ENCODE data around the gene PPM1J. TPM values are rescaled to one million over a fixed set of nuclear protein-coding genes. Genes with fewer than 3 reads are reported as not detected.
"Not testable (repeated sequence)": the region's sequence is repeated elsewhere in the genome, so short reads cannot be mapped to it uniquely, and the experiment has no call there.

Gene PPM1J, protein sequence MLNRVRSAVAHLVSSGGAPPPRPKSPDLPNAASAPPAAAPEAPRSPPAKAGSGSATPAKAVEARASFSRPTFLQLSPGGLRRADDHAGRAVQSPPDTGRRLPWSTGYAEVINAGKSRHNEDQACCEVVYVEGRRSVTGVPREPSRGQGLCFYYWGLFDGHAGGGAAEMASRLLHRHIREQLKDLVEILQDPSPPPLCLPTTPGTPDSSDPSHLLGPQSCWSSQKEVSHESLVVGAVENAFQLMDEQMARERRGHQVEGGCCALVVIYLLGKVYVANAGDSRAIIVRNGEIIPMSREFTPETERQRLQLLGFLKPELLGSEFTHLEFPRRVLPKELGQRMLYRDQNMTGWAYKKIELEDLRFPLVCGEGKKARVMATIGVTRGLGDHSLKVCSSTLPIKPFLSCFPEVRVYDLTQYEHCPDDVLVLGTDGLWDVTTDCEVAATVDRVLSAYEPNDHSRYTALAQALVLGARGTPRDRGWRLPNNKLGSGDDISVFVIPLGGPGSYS
- polyA plus RNA-seq (2013, experiment 1 of 2; ENCODE audit: insufficient read length), result 1.6 TPM
- polyA plus RNA-seq (2013, experiment 2 of 2; ENCODE audit: insufficient read length), result 2.0 TPM

DNA sequence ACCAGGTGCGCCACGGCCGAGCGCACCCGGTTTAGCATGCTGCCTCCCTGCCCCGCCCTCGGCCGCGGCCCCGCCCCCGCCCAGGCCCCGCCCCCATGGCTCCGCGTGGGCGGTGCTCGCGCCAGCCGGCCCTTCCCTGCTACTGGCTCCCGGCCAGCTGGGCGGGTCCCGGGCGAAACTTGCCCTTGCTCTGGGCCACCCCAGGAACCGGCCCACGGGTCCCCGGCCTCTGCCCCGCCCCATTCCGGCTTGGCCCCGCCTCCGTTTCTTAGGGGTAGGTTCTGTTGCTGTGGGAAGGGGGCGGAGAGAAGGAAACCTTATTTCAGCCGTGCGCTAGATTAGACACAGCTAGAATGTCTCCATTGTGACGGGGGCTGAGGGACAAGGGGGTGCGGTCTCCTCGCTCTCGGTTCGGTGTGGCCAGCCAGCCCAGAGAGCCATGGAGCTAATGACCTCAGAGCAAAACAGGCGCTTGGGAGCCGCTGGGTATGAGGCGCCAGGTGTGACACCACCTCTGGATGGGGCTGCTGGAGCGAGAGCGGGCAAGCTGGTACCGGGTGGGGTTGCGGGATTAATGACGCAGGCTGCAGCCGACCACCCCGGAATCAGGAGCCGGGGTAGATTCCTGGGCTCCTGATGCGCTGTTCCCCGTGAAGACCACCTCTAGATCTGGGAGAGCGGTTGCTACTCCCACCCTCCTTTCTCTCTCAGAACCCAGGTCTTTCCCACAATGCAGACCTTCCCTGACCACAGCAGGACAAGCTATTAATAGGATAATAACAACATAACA, at the start of gene PPM1J:
Gene PPM1J, minus strand, starts transcription at position 69 of the 790 bp plus-strand sequence. Its CDS starts 31 bp downstream, at position 38.
- DNase-seq, result peak; percentile 93

DNA sequence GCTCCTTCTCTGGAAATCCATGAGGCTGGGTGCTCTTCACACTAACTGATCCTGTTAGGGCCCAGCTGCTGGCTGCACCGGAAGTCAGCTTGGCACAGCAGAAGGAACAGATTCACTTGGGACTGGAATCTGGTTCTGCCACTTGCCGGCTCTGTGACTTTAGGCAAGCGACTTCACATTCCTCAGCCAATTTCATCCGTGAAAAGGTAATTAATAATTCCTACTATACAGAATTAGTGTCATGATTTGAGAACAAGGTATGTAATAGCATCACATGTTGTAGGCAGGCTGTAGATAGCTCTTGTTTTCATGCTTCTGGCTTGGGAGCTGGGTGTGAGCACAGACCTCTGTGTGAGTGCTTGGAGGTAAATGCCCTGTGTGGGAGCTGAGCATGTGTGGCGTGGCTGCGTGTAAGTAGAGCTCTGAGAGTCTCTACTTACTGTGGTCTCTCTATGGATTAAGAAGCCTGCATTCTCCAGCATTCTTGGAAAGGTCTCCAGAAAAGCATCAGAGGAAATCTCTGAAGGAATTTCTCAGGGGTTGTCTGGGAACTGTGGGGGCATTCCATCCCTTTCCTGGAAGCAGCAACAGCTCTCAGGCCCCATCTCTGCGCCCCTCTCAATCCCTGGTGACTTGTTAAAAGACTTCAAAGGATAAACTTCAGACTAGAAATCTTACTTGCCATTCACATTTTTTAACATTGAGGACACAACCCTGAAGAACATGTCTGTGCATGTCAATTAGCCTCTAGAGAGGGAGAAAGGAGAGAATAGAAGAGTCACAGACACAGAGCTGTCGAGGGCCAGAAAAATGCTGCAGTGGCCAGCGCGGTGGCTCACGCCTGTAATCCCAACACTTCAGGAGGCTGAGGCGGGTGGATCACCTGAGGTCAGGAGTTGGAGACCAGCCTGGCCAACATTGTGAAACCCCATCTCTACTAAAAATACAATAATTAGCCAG, 47.7 kb upstream of the PPM1J start:
- DNase-seq, result peak; percentile 18

DNA sequence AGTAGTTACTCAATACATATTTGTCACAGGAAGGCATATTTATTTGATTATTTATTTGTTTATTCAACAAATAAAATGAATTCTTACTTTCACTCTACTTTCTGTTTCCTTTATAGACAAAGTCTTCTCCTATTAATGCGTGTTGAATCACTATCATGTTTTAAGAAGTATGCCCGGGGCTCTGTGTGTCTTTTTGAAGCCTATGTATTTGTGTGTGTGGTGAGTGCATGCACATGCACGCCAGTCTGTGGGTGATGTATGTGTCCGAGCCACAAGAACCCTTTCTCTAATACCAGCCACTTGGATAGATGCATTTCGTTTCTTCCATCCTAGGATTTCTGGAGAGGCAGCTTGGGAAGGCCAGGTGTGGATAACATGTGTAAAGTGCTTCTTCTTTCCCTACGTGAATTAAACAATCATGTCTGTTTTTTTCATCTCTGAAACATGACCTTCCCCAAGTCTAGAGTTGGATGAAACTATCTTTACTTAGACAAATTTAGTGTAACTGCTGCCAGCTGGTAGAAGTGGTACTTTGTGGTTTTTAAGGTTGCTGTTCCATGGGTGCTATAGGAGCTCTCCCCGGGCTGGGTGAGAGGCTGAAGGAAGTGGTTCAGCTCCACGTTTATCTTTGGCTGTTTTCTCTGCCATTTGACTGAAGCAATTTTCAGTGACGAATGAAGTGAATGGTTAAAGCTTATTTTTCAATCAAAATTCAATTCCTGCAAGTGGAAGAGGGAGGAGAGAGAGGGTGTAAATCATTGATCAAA, 46.8 kb upstream of the PPM1J start:
- no peak for DNase-seq

DNA sequence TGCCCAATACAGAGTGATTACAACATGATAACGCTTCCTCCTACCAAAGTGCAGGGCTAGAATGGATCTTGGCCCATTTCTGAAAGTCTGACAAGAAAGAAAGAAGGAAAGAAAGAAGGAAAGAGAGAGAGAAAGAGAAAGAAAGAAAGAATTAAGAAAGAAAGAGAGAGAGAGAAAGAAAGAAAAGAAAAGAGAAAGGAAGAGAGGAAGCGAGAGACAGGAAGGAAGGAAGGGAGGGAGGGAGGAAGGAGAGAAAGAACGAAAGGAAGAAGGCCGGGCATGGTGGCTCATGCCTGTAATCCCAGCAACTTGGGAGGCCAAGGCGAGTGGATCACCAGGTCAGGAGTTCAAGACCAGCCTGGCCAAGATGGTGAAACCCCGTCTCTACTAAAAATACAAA, 44.1 kb upstream of the PPM1J start:
- no peak for DNase-seq

DNA sequence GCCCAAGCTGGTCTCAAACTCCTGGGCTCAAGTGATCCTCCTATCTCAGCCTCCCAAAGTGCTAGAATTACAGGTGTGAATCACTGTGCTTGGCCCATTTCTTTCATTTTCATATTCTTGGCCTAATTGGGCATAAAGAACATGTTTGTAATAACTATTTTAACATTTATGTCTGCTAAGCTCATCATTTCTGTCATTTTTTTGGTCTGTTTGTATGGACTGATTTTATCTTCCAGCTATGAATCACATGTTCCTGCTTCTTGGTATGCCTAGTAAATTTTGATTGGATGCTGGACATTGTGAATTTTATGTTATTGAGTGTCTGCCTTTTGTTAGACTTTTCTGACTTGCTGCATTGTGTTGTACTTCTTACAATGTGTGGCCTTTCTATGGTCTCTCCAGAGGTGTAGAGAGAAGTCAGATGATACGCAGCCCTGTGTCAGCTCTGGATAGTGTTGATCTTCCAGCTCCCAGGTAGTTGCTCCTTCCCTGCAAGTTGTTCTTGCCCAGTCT, 39.0 kb upstream of the PPM1J start:
- no peak for DNase-seq

DNA sequence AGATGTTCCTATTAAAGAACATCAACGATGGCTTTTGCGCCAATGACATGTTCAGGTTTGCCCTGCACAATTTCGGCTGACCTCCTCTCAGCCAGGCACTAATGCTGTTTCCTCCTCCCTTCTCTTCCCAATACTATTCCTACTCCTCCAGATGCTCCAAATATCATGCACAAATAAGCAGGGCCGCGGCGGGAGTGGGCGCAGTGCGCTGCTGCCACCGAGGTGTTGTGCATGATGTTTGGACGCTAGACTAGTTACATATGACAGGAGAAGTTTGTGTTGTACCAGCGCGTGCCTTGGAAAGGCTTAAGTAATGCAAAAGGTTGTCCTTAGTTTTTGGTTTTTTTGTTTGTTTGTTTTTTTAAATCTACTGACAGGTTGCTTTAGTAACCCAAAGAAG, 33.3 kb upstream of the PPM1J start:
- DNase-seq, result no peak

DNA sequence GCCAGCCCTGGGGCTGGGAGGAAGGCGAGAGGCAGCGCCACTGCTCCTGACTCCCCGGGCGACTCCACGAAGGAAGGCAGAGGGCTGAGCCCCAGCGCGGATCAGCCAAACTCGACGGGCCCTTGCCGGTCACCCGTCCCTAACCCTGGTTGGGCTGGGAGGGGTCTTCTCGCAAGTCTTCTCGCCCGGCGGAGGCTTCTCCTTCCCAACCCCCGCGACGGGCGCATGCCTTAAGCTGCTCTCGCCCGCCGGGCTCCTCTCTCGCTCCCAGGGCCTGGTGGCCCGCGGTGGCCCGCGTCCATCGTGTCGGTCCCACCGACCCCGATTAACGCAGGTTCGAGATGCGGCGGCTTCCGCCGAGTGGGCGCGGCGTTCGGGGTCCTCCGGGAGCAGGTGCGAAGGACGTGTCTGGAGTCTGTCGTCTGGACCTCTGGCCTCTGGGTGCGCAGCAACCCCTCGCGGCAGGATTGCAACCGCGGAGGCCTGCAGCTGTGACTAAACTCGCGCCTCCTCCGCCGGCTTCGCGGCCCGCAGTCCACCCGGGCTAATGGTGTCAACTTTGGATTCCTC, 29.0 kb upstream of the PPM1J start:
- peak; percentile 45 for DNase-seq

DNA sequence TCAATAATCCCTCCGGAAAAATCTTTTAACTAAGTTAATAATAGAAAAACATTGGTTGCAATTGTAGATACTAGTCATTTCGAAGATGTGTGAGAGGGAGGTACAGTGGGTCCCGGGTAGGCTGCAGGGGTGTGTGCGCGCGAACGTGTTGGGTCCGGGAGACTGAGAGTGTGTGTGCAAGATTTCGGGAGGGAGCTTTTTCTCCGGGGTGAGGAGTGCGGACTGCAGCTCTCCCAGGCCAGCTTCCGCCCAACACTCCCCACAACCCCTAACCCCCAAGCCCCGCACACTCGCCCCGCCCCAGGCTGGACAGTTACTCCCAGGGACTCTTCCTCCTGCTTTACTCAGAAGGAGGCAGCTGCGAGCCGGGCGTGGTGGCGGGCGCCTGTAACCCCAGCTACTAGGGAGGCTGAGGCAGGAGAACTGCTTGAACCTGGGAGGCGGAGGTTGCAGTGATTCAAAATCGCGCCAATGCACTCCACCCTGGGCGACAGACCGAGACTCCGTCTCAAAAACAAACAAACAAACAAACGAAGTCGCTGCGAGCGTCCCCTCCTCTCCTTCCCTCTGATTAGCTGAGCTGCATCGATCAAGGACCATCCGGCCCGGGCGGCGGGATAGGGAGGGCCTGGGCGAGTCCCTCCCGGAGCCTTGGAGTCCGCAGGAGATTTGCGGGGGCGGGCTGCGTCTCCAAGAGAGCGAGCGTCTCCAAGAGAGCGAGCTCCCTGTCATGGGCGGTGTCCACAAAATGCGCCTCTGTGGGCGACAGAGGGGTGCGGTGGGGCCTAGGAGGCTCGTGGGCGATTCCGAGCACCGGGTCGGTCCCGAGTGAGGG, 28.3 kb upstream of the PPM1J start:
- DNase-seq, result no peak

DNA sequence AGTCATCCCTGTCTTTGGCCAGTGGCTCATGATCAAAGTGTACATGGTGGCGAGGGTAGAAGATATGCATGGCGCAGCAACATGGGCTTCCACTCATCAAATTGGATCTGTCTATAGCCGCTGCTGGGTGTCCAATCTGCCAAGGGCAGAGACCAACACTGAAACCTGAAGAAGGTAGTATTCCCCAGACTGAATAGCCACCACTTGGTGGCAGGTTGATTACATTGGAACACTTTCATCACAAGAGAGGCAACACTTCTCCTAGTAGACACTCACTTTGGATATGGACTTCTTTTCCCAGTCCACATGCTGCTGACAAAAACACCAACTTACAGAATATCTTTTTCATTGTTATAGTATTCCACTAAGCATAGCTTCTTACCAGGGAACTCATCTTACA, 22.4 kb upstream of the PPM1J start:
- no peak for DNase-seq

DNA sequence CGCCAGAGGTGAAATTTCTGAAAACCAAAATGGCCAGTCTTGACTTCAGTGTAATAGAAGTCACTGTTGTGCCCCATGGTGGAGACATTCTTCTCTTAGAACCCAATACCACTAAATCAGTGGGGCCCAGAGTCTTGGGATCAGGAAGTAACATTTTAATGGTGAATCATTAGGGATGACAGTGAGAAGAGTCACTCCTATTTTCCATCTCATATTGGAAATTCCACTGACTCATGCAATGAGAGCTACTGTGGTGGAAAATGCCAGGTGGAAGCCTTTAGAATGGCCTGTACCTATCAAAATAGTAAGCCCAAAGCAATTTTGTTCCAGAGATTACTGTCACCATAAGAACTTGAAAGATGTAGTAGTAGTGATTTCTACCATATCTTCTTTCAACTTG, 20.6 kb upstream of the PPM1J start:
- DNase-seq, result peak; percentile 78

DNA sequence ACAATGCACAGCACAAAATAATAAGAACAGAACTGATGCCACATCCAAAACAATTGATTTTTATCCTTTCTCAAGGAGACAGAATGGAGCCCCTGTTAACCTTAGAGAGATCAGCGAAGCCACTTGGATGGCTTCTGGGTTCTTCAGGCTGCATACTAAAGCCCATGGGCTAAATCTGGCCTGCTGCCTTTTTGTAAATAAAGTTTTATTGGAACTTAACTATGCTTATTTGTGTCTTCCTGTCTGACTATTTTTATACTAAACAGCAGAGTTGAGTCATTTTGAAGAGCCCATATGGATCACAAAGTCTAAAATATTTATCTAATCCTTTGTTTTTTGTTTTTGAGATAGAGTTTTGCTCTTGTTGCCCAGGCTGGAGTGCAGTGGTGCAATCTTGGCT, 16.3 kb upstream of the PPM1J start:
- DNase-seq, result no peak

DNA sequence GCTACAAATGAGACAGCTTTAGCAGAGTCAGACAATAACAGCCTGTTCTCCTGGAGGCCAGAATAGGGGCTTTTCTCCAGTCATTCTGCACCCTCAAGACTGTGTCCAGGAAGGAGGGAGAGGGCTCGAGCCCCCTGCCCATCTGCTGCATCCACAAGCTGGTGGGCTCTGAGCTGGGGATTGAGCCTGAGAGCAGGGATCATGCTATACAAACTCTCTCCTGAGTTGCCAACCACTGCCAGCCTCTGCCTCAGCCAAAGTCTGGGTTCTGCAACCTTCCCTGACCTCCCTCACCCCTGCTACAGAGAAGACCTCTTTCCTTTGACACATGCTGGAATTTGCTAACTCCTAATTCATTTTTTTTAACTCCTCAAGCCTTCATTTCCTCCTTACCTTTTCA, 14.8 kb upstream of the PPM1J start:
- DNase-seq, result no peak

DNA sequence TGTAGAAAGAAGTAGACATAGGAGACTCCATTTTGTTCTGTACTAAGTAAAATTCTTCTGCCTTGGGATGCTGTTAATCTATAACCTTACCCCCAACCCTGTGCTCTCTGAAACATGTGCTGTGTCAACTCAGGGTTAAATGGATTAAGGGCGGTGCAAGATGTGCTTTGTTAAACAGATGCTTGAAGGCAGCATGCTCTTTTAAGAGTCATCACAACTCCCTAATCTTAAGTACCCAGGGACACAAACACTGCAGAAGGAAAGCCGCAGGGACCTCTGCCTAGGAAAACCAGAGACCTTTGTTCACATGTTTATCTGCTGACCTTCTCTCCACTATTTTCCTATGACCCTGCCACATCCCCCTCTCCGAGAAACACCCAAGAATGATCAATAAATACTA, 13.9 kb upstream of the PPM1J start:
- not testable (repeated sequence) for DNase-seq

DNA sequence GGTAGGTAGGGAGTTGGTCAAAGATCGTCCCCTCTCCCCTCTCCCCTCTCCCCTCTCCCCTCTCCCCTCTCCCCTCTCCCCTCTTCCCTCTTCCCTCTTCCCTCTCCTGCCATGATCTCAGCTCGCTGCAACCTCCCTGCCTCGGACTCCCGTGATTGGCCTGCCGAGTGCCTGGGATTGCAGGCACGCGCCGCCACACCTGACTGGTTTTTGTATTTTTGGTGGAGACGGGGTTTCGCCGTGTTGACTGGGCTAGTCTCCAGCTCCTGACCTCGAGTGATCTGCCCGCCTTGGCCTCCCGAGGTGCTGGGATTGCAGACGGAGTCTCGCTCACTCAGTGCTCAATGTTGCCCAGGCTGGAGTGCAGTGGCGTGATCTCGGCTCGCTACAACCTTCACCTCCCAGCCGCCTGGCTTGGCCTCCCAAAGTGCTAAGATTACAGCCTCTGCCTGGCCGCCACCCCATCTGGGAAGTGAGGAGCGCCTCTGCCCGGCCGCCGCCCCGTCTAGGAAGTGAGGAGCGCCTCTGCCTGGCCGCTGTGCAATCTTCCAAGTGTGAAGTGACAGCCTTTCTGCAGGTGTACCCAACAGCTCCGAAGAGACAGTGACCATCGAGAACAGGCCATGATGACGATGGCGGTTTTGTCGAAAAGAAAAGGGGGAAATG, 13.3 kb upstream of the PPM1J start:
- not testable (repeated sequence) for DNase-seq

DNA sequence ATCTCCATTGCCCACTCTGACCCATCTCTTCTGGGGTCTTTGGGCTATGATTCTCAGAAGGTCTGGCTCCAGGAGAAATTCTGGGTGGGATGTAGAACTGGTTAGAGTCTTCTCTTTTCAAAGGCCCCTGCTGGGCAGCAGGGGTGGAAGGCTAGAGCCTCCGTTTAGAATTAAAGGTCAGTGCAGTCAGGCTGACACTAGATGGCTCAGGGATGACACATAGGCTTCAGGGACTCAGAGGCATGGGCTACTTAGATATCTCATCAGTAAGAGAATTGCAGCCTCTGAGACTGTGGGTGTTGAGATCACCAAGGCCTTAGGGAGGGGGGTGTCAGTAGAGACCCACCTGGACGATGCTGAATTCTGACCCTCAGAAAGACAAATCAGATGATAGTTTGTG, 12.6 kb upstream of the PPM1J start:
- DNase-seq, result no peak

DNA sequence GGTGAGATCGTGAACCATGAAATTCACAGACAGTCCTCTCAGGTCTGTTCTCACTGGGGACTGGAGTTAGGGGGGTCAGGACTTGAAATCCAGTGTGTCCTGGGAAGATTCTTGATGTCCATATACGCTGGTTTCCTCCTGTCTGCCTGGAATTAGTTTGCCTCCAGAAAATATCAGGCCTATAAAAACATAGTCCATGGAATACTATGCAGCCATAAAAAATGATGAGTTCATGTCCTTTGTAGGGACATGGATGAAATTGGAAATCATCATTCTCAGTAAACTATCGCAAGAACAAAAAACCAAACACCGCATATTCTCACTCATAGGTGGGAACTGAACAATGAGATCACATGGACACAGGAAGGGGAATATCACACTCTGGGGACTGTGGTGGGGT, 9.1 kb upstream of the PPM1J start:
- not testable (repeated sequence) for DNase-seq

DNA sequence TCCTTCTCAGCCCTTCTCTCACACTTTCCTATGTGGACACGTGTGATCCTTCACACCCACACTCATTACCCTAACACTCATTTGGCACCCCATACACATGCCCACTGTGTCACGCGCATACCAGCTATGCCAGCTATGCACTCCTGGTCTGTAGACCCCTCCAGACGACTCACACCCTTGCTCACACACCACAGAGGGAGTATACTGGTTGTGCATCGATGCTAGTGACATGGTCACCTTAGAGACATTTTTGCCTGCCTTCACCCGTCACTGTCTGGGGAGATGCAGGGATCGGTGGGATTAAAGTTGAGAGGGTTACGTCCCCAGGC, 8.3 kb upstream of the PPM1J start:
- no peak for DNase-seq

DNA sequence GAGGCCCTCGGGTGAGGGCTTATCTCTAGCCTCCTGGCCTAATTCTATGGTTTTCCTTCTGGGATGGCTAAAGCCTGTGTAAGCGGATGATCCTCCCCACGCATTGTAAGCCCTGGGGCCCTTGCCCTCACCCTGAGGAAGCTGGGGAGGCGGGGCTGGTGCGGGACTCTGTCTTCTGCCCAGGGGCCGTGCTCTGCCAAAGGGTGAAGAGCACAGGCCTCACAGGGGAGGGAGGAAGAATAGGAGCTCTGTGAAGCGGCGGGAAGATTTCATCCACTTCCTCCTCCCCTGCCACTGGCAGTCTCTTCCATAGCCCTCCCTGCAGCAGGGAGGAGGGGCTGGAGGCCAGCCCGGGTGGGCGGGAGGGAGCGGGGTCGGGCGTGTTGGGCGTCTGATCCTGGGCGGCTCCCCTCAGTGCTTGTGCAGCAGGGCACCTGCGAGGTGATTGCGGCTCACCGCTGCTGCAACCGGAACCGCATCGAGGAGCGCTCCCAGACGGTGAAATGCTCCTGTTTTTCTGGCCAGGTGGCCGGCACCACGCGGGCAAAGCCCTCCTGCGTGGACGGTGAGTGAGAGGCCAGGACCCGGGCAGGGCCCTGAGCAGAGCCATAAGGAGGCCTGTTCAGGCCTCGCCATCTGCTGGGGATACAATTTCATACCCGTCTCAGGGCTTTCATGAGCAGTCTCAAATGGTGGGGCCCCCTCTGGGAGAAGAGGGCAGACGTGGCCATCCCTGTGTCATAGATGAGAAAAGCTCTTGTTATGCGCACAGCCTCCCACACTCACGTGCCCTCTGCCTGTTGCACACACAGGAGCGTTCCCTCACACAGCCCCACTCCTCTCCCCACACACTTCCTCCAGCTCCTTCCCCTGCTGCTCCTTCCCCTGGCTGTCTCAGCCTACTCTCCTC, 7.7 kb upstream of the PPM1J start:
- peak; percentile 46 for DNase-seq
